Measurements from ENCODE around the gene NT5C. TPM values are rescaled to one million over a fixed set of nuclear protein-coding genes. Genes with fewer than 3 reads are reported as not detected.
A peak's percentile ranks its signal among the peaks of the same experiment; 100 is the strongest.

NT5C gene
- total RNA-seq, 2 experiments from 2014 or later, result 107 to 259 TPM

GRCh38 chr17:75125984-75126383 is 5.6 kb downstream of the NT5C start:
- Histone ChIP-seq H4K20me1 (ENCODE audit: insufficient read depth, low read length) (peaks cover 10% of the 10 kb centered on the region), H3K79me2 (ENCODE audit: insufficient read depth, low read depth, low read length) (peaks cover 15% of the 10 kb centered on the region), H3K27ac (ENCODE audit: low read depth, low read length, poor library complexity, severe bottlenecking) (peak overlapping the region; percentile 3), H3K4me3 (ENCODE audit: low read depth, low read length, poor library complexity, severe bottlenecking) (no peak overlapping the region), H3K9me2 (ENCODE audit: insufficient read depth, low read length) (no peaks in the 10 kb centered on the region), H3K4me2 (ENCODE audit: low read length) (peak overlapping the region; percentile 9), H3K36me3 (ENCODE audit: insufficient read depth, low read length) (peaks cover 23% of the 10 kb centered on the region; the same call in 1 of the 2 replicates), H3K9me3 (ENCODE audit: low read length) (no peaks in the 10 kb centered on the region), H2AFZ (ENCODE audit: low read length) (no peak overlapping the region), H3K4me1 (ENCODE audit: insufficient read depth, low read length, poor library complexity, severe bottlenecking) (peaks cover 19% of the 10 kb centered on the region)
- no TSS peak for BruUV-seq (replicated peaks)
- ChIA-PET POLR2A (interaction anchor here (0.5 to 1.0 kb wide), 4 partner anchors 16 to 283 kb away, joined by 3 to 4 read pairs (median 3); partner anchors contain the start of gene ARMC7), CTCF (ENCODE audit: unreplicated experiment) (interaction anchor here (0.9 kb wide), 1 partner anchor 12 kb away, joined by 4 read pairs; no protein-coding TSS in a partner anchor)
- intact Hi-C loops (cut with micrococcal nuclease; ENCODE audit: unreplicated experiment), result no loop called here
- TF ChIP-seq, protein P1, sequence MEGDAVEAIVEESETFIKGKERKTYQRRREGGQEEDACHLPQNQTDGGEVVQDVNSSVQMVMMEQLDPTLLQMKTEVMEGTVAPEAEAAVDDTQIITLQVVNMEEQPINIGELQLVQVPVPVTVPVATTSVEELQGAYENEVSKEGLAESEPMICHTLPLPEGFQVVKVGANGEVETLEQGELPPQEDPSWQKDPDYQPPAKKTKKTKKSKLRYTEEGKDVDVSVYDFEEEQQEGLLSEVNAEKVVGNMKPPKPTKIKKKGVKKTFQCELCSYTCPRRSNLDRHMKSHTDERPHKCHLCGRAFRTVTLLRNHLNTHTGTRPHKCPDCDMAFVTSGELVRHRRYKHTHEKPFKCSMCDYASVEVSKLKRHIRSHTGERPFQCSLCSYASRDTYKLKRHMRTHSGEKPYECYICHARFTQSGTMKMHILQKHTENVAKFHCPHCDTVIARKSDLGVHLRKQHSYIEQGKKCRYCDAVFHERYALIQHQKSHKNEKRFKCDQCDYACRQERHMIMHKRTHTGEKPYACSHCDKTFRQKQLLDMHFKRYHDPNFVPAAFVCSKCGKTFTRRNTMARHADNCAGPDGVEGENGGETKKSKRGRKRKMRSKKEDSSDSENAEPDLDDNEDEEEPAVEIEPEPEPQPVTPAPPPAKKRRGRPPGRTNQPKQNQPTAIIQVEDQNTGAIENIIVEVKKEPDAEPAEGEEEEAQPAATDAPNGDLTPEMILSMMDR (conservative IDR thresholded peaks at IDR 0.05; ENCODE audit: low read length), result no peak
- no peak for TF ChIP-seq EZH2phosphoT487 (IDR thresholded peaks at IDR 0.05; ENCODE audit: borderline replicate concordance, low read depth, low read length)
- DNase-seq (ENCODE audit: low spot score), result peak; percentile 39

- DNase-seq (ENCODE audit: low spot score), result no peak
- Histone ChIP-seq H3K27ac (ENCODE audit: low read depth, low read length, poor library complexity, severe bottlenecking) (no peak overlapping the region), H3K4me1 (ENCODE audit: insufficient read depth, low read length, poor library complexity, severe bottlenecking) (peaks cover 10% of the 10 kb centered on the region), H3K79me2 (ENCODE audit: insufficient read depth, low read depth, low read length) (peaks cover 3% of the 10 kb centered on the region; the same call in 1 of the 2 replicates), H3K4me3 (ENCODE audit: low read depth, low read length, poor library complexity, severe bottlenecking) (no peak overlapping the region), H4K20me1 (ENCODE audit: insufficient read depth, low read length) (peaks cover 3% of the 10 kb centered on the region; the same call in 1 of the 2 replicates), H2AFZ (ENCODE audit: low read length) (no peak overlapping the region), H3K9me3 (ENCODE audit: low read length) (no peaks in the 10 kb centered on the region), H3K9me2 (ENCODE audit: insufficient read depth, low read length) (no peaks in the 10 kb centered on the region), H3K4me2 (ENCODE audit: low read length) (no peak overlapping the region), H3K36me3 (ENCODE audit: insufficient read depth, low read length) (peaks cover 15% of the 10 kb centered on the region; the same call in 1 of the 2 replicates)
- intact Hi-C loops (cut with micrococcal nuclease; ENCODE audit: unreplicated experiment), result no loop called here
- CTCF ChIA-PET (ENCODE audit: unreplicated experiment), result interaction anchor here (1.2 kb wide), 1 partner anchor 10 kb away, joined by 3 read pairs; no protein-coding TSS in a partner anchor
- no TSS peak for BruUV-seq (replicated peaks)
- no peak for TF ChIP-seq EZH2phosphoT487 (IDR thresholded peaks at IDR 0.05; ENCODE audit: borderline replicate concordance, low read depth, low read length)
- TF ChIP-seq, protein P1 (conservative IDR thresholded peaks at IDR 0.05; ENCODE audit: low read length), result no peak
- POLR2A ChIA-PET, result interaction anchor here (0.8 kb wide), 1 partner anchor 15 kb away, joined by 4 read pairs; the partner anchor contains the start of gene ARMC7
Observed at GRCh38 chr17:75124819-75125162, 6.8 kb downstream of the NT5C start.

Data from OCI-LY7 (cell line).